ENCODE measurements around the gene LGALS1. TPM values are rescaled to one million over a fixed set of nuclear protein-coding genes. Genes with fewer than 3 reads are reported as not detected.

LGALS1 gene
- total and polyA plus RNA-seq, 2 experiments from 2014 or later = 568 to 780 TPM

DNA sequence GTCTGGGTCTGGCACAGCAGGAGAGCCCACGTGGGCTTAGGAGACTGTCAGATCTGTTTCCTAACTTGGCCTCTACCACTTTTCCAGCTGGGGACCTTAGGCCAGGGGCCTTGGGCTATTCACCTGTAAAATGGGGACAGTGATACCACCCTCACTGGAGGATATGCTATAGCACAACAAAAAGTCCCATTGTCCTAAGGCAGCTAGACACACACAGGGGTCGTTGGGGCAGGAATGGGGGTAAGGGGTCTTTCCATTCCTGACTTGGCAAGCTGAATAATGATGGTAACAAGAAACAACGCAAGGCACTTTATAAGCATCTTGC is 38.5 kb upstream of the LGALS1 start:
- no peak overlapping the region for H2AFZ ChIP-seq
- 85% methylated on average over 3 of the region's 3 CpGs for WGBS (ENCODE audit: low lambda C conversion rate, missing lambda C conversion rate)

GRCh38 chr22:37638391-37639069 is 36.9 kb upstream of the LGALS1 start:
- 68% methylated on average over 11 of the region's 11 CpGs for WGBS (ENCODE audit: low lambda C conversion rate, missing lambda C conversion rate)

More for the DNA sequence above, 38.5 kb upstream of the LGALS1 start:
- Histone ChIP-seq H3K79me2 (peaks cover 36% of the 10 kb centered on the region), H3K27ac (peak overlapping the region; percentile 95), H3K9me3 (ENCODE audit: low read depth) (no peaks in the 10 kb centered on the region), H4K20me1 (ENCODE audit: insufficient read depth, poor library complexity, severe bottlenecking) (no peaks in the 10 kb centered on the region), H3K4me3 (no peak overlapping the region), H3K4me2 (no peak overlapping the region), H3K4me1 (ENCODE audit: insufficient read depth) (peaks cover 92% of the 10 kb centered on the region), H3K36me3 (replicated peaks; ENCODE audit: insufficient read depth, low read depth) (no peaks in the 10 kb centered on the region), H3K27me3 (no peaks in the 10 kb centered on the region), H3K9me2 (replicated peaks; ENCODE audit: insufficient read depth) (no peaks in the 10 kb centered on the region)
- no peak for DNase-seq (ENCODE audit: low spot score)
- TF ChIP-seq EZH2phosphoT487 (IDR thresholded peaks at IDR 0.05; ENCODE audit: low read depth, severe bottlenecking, unreplicated experiment) (no peak), EZH2 (IDR thresholded peaks at IDR 0.05; ENCODE audit: borderline replicate concordance) (no peak)
- TF ChIP-seq, protein P1, sequence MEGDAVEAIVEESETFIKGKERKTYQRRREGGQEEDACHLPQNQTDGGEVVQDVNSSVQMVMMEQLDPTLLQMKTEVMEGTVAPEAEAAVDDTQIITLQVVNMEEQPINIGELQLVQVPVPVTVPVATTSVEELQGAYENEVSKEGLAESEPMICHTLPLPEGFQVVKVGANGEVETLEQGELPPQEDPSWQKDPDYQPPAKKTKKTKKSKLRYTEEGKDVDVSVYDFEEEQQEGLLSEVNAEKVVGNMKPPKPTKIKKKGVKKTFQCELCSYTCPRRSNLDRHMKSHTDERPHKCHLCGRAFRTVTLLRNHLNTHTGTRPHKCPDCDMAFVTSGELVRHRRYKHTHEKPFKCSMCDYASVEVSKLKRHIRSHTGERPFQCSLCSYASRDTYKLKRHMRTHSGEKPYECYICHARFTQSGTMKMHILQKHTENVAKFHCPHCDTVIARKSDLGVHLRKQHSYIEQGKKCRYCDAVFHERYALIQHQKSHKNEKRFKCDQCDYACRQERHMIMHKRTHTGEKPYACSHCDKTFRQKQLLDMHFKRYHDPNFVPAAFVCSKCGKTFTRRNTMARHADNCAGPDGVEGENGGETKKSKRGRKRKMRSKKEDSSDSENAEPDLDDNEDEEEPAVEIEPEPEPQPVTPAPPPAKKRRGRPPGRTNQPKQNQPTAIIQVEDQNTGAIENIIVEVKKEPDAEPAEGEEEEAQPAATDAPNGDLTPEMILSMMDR (IDR thresholded peaks at IDR 0.05; ENCODE audit: poor library complexity) = no peak

DNA sequence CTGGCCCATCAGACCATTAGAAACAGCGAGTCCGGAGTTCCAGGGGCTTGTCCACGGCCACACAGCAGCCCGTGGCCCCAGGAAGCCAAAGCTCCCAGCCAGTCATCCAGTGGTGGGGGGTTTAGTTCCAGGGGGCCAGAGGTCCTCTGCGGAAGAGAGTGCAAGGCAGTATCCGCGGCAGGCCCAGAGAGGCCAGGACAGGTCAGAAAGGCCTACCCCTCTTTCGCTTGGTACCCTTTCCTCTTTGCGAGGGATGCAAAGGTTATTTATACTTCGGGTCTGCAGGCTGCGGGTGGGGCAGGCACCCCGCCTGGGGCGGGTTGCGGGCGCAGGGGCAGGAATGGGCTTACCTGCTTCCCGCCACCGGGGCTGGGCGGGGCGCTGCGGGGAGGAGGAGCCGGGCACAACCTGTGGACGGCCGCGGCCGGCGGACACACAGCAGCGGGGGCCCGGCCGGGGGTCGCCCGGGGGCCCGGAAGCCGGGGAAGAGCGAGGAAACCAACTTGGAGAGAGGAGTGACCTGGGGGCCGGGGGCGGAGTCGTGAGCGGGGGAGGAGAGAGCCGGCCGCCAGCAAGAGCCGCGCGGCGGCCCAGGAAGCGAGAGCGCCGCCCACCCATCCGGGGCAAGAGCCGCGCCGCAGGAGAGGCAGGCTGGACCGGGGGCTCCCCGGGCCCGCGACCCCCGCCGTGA is 36.2 kb upstream of the LGALS1 start, which contains the start of gene SH3BP1:
SH3BP1 (plus strand) TSS at position 600 of the 691 bp plus-strand sequence. CDS start 119 bp downstream, outside the sequence.
- H3K27me3 ChIP-seq = no peaks in the 10 kb centered on the region
- H3K4me2 ChIP-seq = peak within 1 kb of the TSS; percentile 99
- H3K9me3 ChIP-seq (ENCODE audit: low read depth) = no peaks in the 10 kb centered on the region
- no peaks in the 10 kb centered on the region for H3K9me2 ChIP-seq (replicated peaks; ENCODE audit: insufficient read depth)
- peak; percentile 81 for DNase-seq (ENCODE audit: low spot score)
- peak within 1 kb of the TSS; percentile 86 for H2AFZ ChIP-seq
- 26% methylated on average over 14 of the region's 57 CpGs for WGBS (ENCODE audit: low lambda C conversion rate, missing lambda C conversion rate)
- peak within 1 kb of the TSS; percentile 96 for H3K4me3 ChIP-seq
- no peaks in the 10 kb centered on the region for H4K20me1 ChIP-seq (ENCODE audit: insufficient read depth, poor library complexity, severe bottlenecking)
- peak within 1 kb of the TSS; percentile 95 for H3K27ac ChIP-seq
- H3K4me1 ChIP-seq (ENCODE audit: insufficient read depth) = peaks cover 70% of the 10 kb centered on the region
- TF ChIP-seq EZH2phosphoT487 (IDR thresholded peaks at IDR 0.05; ENCODE audit: low read depth, severe bottlenecking, unreplicated experiment) = no peak
- no peak for TF ChIP-seq EZH2 (IDR thresholded peaks at IDR 0.05; ENCODE audit: borderline replicate concordance)
- TF ChIP-seq, protein P1 (IDR thresholded peaks at IDR 0.05; ENCODE audit: poor library complexity) = no peak
- no peaks in the 10 kb centered on the region for H3K36me3 ChIP-seq (replicated peaks; ENCODE audit: insufficient read depth, low read depth)
- peaks cover 41% of the 10 kb centered on the region for H3K79me2 ChIP-seq

More at GRCh38 chr22:37638391-37639069, 36.9 kb upstream of the LGALS1 start:
- Histone ChIP-seq H3K4me1 (ENCODE audit: insufficient read depth) (peaks cover 77% of the 10 kb centered on the region), H3K9me3 (ENCODE audit: low read depth) (no peaks in the 10 kb centered on the region), H3K4me2 (peak overlapping the region; percentile 99), H3K9me2 (replicated peaks; ENCODE audit: insufficient read depth) (no peaks in the 10 kb centered on the region), H4K20me1 (ENCODE audit: insufficient read depth, poor library complexity, severe bottlenecking) (no peaks in the 10 kb centered on the region), H3K4me3 (no peak overlapping the region), H2AFZ (no peak overlapping the region), H3K79me2 (peaks cover 38% of the 10 kb centered on the region), H3K36me3 (replicated peaks; ENCODE audit: insufficient read depth, low read depth) (no peaks in the 10 kb centered on the region), H3K27ac (peak overlapping the region; percentile 95), H3K27me3 (no peaks in the 10 kb centered on the region)
- no peak for TF ChIP-seq EZH2phosphoT487 (IDR thresholded peaks at IDR 0.05; ENCODE audit: low read depth, severe bottlenecking, unreplicated experiment)
- TF ChIP-seq, protein P1 (IDR thresholded peaks at IDR 0.05; ENCODE audit: poor library complexity) = no peak
- TF ChIP-seq EZH2 (IDR thresholded peaks at IDR 0.05; ENCODE audit: borderline replicate concordance) = no peak
- peak; percentile 62 for DNase-seq (ENCODE audit: low spot score)

All from hepatocyte (in vitro differentiated cells).